ENCODE measurements around the gene DPP9.

GRCh38 chr19:4686700-4687099 is 36.9 kb downstream of the DPP9 start:
- TF ChIP-seq CTCF (conservative IDR thresholded peaks at IDR 0.05) (no peak), ZFX (IDR thresholded peaks at IDR 0.05) (no peak)
